Skeletal muscle satellite cell (primary cell): ENCODE data around the gene PLSCR3.
"Not testable (repeated sequence)": the region's sequence is repeated elsewhere in the genome, so short reads cannot be mapped to it uniquely, and the experiment has no call there.

ENCODE experiments used
- H3K27me3 ChIP-seq: 2 replicates; pipeline ENCODE4 v1.7.0; 2013; ENCODE audit warnings: low read length; ENCODE audit not compliant: control insufficient read depth, insufficient read depth
- H3K36me3 ChIP-seq: 2 replicates; pipeline ENCODE4 v1.7.0; 2013; ENCODE audit warnings: mild to moderate bottlenecking, control low read depth, low read length; ENCODE audit not compliant: insufficient read depth
- H3K4me1 ChIP-seq: 2 replicates; pipeline ENCODE4 v1.7.0; 2013; ENCODE audit warnings: low read length; ENCODE audit not compliant: control insufficient read depth, insufficient read depth
- H3K4me2 ChIP-seq: 2 replicates; pipeline ENCODE4 v1.7.0; 2013; ENCODE audit warnings: mild to moderate bottlenecking, low read length
- H3K4me3 ChIP-seq: 2 replicates; pipeline ENCODE4 v1.7.0; 2013; ENCODE audit warnings: low read length
- H3K9ac ChIP-seq: 2 replicates; pipeline ENCODE4 v1.7.0; 2013; ENCODE audit warnings: mild to moderate bottlenecking, low read depth, low read length, moderate library complexity
- H3K9me3 ChIP-seq: replicated peaks from 2 replicates; pipeline ENCODE4 v1.7.0; 2013; ENCODE audit warnings: mild to moderate bottlenecking, control low read depth, low read length

PLSCR3 gene

GRCh38 chr17:7383742-7384488 lies 10.4 kb downstream of the PLSCR3 start:
- Histone ChIP-seq H3K4me1 (peaks cover 12% of the 10 kb centered on the region), H3K4me2 (peak overlapping the region; percentile 87), H3K4me3 (peak overlapping the region; percentile 63), H3K27me3 (peaks cover 46% of the 10 kb centered on the region), H3K9me3 (peaks cover 9% of the 10 kb centered on the region), H3K9ac (no peak overlapping the region), H3K36me3 (peaks cover 12% of the 10 kb centered on the region)

DNA sequence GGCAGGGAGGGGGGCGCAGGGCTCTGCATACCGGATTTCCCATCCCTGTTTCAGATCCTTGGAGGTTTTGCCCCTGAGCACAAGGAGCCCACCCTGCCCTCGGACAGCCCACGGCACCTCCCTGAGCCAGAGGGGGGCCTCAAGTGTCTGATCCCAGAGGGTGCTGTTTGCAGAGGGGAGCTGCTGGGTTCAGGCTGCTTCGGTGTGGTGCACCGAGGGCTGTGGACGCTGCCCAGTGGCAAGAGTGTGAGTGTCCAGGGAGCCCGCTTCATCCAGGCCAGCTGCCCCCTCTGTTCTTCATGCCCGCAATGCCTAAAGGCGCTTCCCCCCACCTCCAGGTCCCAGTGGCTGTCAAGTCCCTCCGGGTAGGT lies 11.0 kb downstream of the PLSCR3 start:
- Histone ChIP-seq H3K27me3 (peaks cover 46% of the 10 kb centered on the region), H3K36me3 (peaks cover 6% of the 10 kb centered on the region), H3K4me1 (peaks cover 12% of the 10 kb centered on the region), H3K9ac (no peak overlapping the region), H3K4me3 (no peak overlapping the region), H3K9me3 (peaks cover 9% of the 10 kb centered on the region), H3K4me2 (peak overlapping the region; percentile 87)

DNA sequence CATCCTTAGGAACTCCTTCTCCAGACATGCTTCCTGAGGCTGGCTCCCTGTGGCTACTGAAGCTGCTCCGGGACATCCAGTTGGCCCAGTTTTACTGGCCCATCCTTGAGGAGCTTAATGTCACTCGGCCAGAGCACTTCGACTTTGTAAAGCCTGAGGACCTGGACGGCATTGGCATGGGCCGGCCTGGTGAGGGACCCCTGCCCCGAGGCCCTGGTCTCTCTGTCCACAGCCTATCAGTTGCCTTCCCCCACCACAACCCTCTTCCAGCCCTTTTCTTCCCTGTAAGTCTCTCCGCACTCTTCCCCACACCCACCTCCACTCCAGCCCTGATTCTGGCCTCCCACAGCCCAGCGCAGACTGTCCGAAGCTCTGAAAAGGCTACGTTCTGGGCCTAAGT lies 11.4 kb downstream of the PLSCR3 start:
- H3K9me3 ChIP-seq: peaks cover 9% of the 10 kb centered on the region
- H3K27me3 ChIP-seq: peaks cover 46% of the 10 kb centered on the region
- peaks cover 2% of the 10 kb centered on the region for H3K36me3 ChIP-seq

DNA sequence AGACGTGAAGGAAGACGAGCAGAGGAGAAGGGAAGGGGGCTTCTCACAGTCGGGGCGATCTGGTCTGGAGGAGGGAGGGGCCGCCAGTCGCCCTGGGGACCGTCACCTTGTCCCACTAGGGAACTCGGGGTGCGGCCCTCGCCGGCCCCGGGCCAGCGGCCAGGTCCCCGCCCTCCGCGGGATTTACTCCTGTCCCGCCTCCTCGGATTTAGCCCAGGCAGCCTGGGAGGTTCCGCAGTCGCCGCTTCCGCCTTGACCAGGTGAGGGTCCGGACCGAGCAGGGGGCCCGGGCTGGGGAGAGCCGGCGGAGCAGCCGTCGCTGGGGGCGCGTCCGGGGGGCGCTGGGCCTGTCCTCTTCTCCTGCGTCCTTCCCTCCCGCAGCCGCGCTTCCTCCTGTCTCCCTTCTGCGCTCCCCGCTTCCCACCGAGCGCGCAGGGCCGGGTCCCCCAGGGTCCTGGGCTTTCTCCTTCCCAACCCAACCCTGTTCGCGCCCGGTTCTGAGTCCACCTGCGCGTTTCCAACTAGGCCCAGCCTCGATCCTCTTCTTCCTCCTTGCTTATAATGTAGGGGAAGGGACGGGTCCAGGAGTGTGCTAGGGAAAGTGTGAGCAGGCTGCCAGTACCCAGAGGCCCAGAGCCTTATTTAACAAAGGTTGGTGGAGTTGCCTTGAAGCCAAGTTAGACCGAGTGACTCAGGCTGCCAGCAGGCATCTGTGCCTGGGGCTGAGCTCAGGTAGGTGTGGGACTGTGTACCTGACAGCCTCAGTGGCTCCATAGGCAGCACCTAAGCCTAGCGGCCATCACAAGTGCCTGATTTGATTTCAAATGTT lies 13.3 kb downstream of the PLSCR3 start, which contains the start of gene TNK1:
TNK1 (plus strand) TSS at position 235 of the 829 bp plus-strand sequence. CDS start 1,838 bp downstream, outside the sequence.
- Histone ChIP-seq H3K4me1 (peaks cover 12% of the 10 kb centered on the region), H3K9me3 (peaks cover 9% of the 10 kb centered on the region), H3K27me3 (peaks cover 46% of the 10 kb centered on the region), H3K36me3 (no peaks in the 10 kb centered on the region), H3K9ac (no peak within 1 kb of the TSS), H3K4me2 (peak within 1 kb of the TSS; percentile 39), H3K4me3 (peak within 1 kb of the TSS; percentile 5)

More for the DNA sequence above, 11.4 kb downstream of the PLSCR3 start:
- Histone ChIP-seq H3K4me3 (no peak overlapping the region), H3K4me2 (no peak overlapping the region), H3K4me1 (peaks cover 12% of the 10 kb centered on the region), H3K9ac (no peak overlapping the region)

DNA sequence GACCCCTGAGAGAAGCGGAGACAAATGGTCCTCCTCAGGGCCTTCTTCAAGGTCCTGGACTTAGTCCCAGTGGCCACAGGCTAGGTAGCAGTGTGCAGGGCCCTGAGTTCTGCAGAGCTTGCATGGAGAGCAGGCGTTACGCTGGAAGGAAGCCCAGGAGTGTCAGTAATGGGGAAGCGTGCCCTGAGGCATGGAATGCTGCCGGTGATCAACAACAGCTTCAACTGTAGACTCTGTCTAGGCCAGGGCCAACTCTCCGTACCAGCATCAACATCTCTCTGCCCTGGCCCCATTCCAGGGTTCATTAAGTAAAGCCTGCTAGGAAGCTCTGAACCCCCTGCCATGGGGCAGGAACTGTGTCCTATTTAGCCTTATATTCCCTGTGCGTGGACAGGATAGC lies 14.0 kb downstream of the PLSCR3 start:
- no peaks in the 10 kb centered on the region for H3K36me3 ChIP-seq
- H3K9me3 ChIP-seq: peaks cover 9% of the 10 kb centered on the region
- no peak overlapping the region for H3K4me3 ChIP-seq
- peak overlapping the region; percentile 39 for H3K4me2 ChIP-seq
- H3K4me1 ChIP-seq: peaks cover 12% of the 10 kb centered on the region
- H3K9ac ChIP-seq: no peak overlapping the region
- peaks cover 46% of the 10 kb centered on the region for H3K27me3 ChIP-seq

- Histone ChIP-seq H3K4me3 (no peak overlapping the region), H3K9me3 (peaks cover 9% of the 10 kb centered on the region), H3K27me3 (peaks cover 46% of the 10 kb centered on the region), H3K9ac (no peak overlapping the region), H3K4me1 (peaks cover 8% of the 10 kb centered on the region), H3K36me3 (no peaks in the 10 kb centered on the region), H3K4me2 (no peak overlapping the region)
These were observed 15.2 kb downstream of the PLSCR3 start for GRCh38 chr17:7379134-7379533.

- Histone ChIP-seq H3K9me3 (peaks cover 4% of the 10 kb centered on the region), H3K4me2 (no peak overlapping the region), H3K27me3 (peaks cover 14% of the 10 kb centered on the region), H3K9ac (no peak overlapping the region), H3K4me3 (no peak overlapping the region), H3K36me3 (no peaks in the 10 kb centered on the region), H3K4me1 (no peaks in the 10 kb centered on the region)
These were observed 20.0 kb downstream of the PLSCR3 start for GRCh38 chr17:7374353-7374752.

- H3K9ac ChIP-seq: no peak overlapping the region
- H3K9me3 ChIP-seq: no peaks in the 10 kb centered on the region
- no peak overlapping the region for H3K4me3 ChIP-seq
- H3K4me2 ChIP-seq: no peak overlapping the region
- no peaks in the 10 kb centered on the region for H3K36me3 ChIP-seq
- H3K4me1 ChIP-seq: no peaks in the 10 kb centered on the region
- H3K27me3 ChIP-seq: peaks cover 13% of the 10 kb centered on the region
These were observed 23.5 kb downstream of the PLSCR3 start for GRCh38 chr17:7370853-7371252.

- H3K4me1 ChIP-seq: no peaks in the 10 kb centered on the region
- no peak overlapping the region for H3K4me3 ChIP-seq
- no peaks in the 10 kb centered on the region for H3K9me3 ChIP-seq
- H3K36me3 ChIP-seq: no peaks in the 10 kb centered on the region
- H3K27me3 ChIP-seq: peaks cover 13% of the 10 kb centered on the region
- H3K9ac ChIP-seq: no peak overlapping the region
- no peak overlapping the region for H3K4me2 ChIP-seq
These were observed 24.5 kb downstream of the PLSCR3 start for GRCh38 chr17:7369825-7370224.

DNA sequence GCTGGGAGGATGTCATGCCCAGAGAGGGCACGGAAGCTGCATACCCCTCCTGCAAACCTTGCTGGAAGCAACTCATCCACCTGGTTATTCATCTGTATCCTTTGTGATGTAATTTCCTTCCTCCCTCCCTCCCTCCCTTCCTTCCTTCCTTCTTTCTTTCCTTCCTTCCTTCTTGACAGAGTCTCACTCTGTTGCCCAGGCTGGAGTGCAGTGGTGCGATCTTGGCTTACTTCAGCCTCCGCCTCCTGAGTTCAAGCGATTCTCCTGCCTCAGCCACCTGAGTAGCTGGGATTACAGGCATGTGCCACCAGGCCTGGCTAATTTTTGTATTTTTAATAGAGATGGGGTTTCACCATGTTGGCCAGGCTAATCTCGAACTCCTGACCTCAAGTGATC lies 25.7 kb downstream of the PLSCR3 start:
- not testable (repeated sequence) for H3K36me3 ChIP-seq, H3K4me1 ChIP-seq, H3K9ac ChIP-seq, H3K4me2 ChIP-seq, H3K9me3 ChIP-seq, H3K4me3 ChIP-seq
- peaks cover 13% of the 10 kb centered on the region for H3K27me3 ChIP-seq

- Histone ChIP-seq H3K27me3 (peaks cover 13% of the 10 kb centered on the region), H3K4me1 (no peaks in the 10 kb centered on the region), H3K4me2 (no peak overlapping the region), H3K4me3 (no peak overlapping the region), H3K9me3 (no peaks in the 10 kb centered on the region), H3K36me3 (no peaks in the 10 kb centered on the region), H3K9ac (no peak overlapping the region)
These were observed 26.3 kb downstream of the PLSCR3 start for GRCh38 chr17:7367918-7368598.
